ENCODE results near the gene INVS. TPM values are rescaled to one million over a fixed set of nuclear protein-coding genes. Genes with fewer than 3 reads are reported as not detected.

Gene INVS
- total RNA-seq, 1 donor, result 28.3 TPM

- no peak for DNase-seq (ENCODE audit: low read depth)
- no peak overlapping the region for H3K4me3 ChIP-seq (ENCODE audit: low read depth, low read length)
- TF ChIP-seq CTCF (IDR thresholded peaks at IDR 0.05; ENCODE audit: insufficient read depth, low read length), result peak; percentile 12
These were observed 69.0 kb downstream of the INVS start for GRCh38 chr9:100167915-100168654.

- TF ChIP-seq CTCF (IDR thresholded peaks at IDR 0.05; ENCODE audit: insufficient read depth, low read length), result no peak
- H3K4me3 ChIP-seq (ENCODE audit: low read depth, low read length), result no peak overlapping the region
- DNase-seq (ENCODE audit: low read depth), result peak; percentile 7
These were observed 71.0 kb downstream of the INVS start for GRCh38 chr9:100170085-100170484.

- H3K4me3 ChIP-seq (ENCODE audit: low read depth, low read length), result no peak overlapping the region
- no peak for TF ChIP-seq CTCF (IDR thresholded peaks at IDR 0.05; ENCODE audit: insufficient read depth, low read length)
- no peak for DNase-seq (ENCODE audit: low read depth)
These were observed 71.5 kb downstream of the INVS start for GRCh38 chr9:100170556-100170955.

- DNase-seq (ENCODE audit: low read depth), result no peak
- no peak for TF ChIP-seq CTCF (IDR thresholded peaks at IDR 0.05; ENCODE audit: insufficient read depth, low read length)
These were observed 87.3 kb downstream of the INVS start for GRCh38 chr9:100186356-100186755.

GRCh38 chr9:100190339-100190738 is 91.3 kb downstream of the INVS start:
- H3K4me3 ChIP-seq (ENCODE audit: low read depth, low read length), result no peak overlapping the region
- no peak for TF ChIP-seq CTCF (IDR thresholded peaks at IDR 0.05; ENCODE audit: insufficient read depth, low read length)
- no peak for DNase-seq (ENCODE audit: low read depth)

More at GRCh38 chr9:100186356-100186755, 87.3 kb downstream of the INVS start:
- H3K4me3 ChIP-seq (ENCODE audit: low read depth, low read length), result no peak overlapping the region

- no peak overlapping the region for H3K4me3 ChIP-seq (ENCODE audit: low read depth, low read length)
- DNase-seq (ENCODE audit: low read depth), result no peak
- no peak for TF ChIP-seq CTCF (IDR thresholded peaks at IDR 0.05; ENCODE audit: insufficient read depth, low read length)
These were observed 92.2 kb downstream of the INVS start for GRCh38 chr9:100191264-100191663.

GRCh38 chr9:100193078-100193477 is 94.0 kb downstream of the INVS start:
- no peak for TF ChIP-seq CTCF (IDR thresholded peaks at IDR 0.05; ENCODE audit: insufficient read depth, low read length)
- no peak for DNase-seq (ENCODE audit: low read depth)
- no peak overlapping the region for H3K4me3 ChIP-seq (ENCODE audit: low read depth, low read length)
